ENCODE measurements around the gene IL18R1.
"Not testable (repeated sequence)": the region's sequence is repeated elsewhere in the genome, so short reads cannot be mapped to it uniquely, and the experiment has no call there.

The IL18R1 gene, protein sequence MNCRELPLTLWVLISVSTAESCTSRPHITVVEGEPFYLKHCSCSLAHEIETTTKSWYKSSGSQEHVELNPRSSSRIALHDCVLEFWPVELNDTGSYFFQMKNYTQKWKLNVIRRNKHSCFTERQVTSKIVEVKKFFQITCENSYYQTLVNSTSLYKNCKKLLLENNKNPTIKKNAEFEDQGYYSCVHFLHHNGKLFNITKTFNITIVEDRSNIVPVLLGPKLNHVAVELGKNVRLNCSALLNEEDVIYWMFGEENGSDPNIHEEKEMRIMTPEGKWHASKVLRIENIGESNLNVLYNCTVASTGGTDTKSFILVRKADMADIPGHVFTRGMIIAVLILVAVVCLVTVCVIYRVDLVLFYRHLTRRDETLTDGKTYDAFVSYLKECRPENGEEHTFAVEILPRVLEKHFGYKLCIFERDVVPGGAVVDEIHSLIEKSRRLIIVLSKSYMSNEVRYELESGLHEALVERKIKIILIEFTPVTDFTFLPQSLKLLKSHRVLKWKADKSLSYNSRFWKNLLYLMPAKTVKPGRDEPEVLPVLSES

DNA sequence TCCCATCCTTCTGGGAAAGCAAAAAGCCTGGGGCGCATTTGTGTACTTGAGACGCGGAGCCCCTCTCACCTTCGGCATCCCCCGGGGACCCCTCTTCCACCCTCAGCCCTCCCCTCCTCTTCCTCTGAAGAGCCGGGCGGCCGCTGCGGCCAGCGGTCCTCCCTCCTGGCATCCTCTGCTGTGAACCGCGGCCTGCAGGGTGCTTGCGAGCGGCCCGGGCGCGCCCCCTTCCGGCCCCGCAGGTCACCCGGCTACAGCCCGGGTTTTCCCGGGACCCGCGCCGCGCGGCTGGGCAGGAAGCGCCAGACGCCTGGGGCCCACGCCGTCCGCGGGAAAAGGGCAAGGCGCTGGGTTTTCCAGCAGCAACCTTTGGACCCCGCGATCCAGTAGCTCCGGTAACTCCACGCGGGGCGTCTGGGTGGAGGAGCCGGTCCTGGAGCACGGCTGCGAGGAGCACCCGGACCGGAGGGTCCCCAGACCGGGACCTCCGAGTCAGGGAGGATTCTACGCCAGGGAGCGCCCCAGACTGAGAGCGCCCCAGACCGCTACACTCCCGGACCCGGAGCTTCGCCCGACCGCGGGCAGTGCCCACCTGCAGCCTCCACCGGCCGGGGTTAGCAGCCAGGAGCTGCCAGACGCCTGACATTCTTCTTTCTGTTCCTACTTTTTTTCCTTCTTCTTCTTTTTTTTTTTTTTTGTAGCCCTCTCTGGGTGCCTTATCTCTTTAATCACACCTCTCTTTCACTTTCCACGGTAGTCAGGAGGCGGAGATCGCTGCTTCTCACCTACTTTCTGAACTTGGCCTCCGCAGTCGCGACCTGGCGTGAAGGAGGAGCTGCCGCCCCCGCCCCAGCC lies at the start of gene IL18R1:
Gene IL18R1 (plus strand): TSS at position 271 of the 855 bp plus-strand sequence. CDS start 6,865 bp downstream, outside the sequence.
- H3K4me1 Mint-ChIP-seq: peaks cover 49% of the 10 kb centered on the region
- peaks cover 29% of the 10 kb centered on the region for H3K36me3 Mint-ChIP-seq
- H3K27ac Mint-ChIP-seq: peak within 1 kb of the TSS; percentile 95
- peak; percentile 80 for DNase-seq
- no peaks in the 10 kb centered on the region for H3K9me3 Mint-ChIP-seq
- CTCF ChIA-PET: interaction anchor here (0.5 to 5.1 kb wide), 25 partner anchors 12 to 153 kb away, joined by 3 to 56 read pairs (median 5); partner anchors contain the start of gene IL18RAP
- H3K4me3 Mint-ChIP-seq: peak within 1 kb of the TSS; percentile 100
- H3K27me3 Mint-ChIP-seq: peaks cover 4% of the 10 kb centered on the region

DNA sequence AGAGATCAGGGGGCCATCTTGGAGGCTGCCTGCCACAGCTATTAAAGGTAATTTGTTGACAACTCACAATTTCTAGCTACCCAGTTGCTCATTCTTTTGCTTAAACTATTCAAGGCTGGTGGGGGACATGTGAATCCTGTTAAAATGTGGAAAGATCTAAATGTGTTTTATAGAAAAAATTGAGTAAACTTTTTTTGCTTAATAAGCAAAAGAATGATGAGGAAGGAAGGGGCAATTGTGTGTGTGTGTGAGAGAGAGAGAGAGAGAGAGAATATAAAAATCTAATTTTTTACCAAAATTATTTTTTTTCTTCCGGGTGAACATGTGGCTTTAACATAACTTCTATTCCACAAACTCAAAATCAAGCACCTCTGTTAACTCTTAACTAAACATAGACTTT lies 49.5 kb upstream of the IL18R1 start:
- H3K27ac Mint-ChIP-seq: no peak overlapping the region

DNA sequence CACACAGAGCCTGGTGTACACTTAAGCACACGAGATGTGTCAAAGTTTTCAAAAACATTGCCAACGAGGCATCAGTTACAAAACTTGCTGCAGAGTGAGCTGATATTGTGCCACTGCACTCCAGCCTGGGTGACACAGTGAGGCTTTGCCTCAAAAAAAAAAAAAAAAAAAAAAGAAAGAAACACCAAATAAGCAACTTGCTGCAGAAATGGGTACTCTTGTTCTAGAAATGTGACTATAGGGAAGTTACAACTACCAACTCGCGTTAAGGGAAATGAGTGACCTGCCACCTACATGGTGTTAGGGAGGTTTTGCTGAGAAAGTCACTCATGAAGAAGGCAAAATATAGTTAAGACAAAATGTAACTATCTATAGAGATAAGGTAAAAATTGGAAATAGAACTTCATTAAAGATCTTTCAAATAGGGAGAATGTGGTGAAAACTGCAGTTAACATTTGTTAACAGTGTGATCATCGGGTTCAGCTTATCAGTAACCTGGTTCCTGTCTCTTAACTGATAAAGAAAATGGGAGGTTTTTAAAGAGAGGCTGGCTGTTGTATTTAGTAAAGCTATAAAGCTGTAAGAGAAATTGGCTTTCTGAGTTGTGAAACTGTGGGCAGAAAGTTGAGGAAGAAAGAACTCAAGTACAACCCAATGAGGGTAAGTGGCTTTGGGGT lies 44.5 kb upstream of the IL18R1 start, which contains the start of gene IL1RL1:
Gene IL1RL1 (plus strand): TSS at position 600 of the 677 bp plus-strand sequence. CDS start 26,702 bp downstream, outside the sequence.
- peaks cover 10% of the 10 kb centered on the region for H3K4me1 Mint-ChIP-seq
- H3K27ac Mint-ChIP-seq: peak within 1 kb of the TSS; percentile 63
- H3K4me3 Mint-ChIP-seq: no peak within 1 kb of the TSS
- no peaks in the 10 kb centered on the region for H3K27me3 Mint-ChIP-seq
- H3K36me3 Mint-ChIP-seq: peaks cover 2% of the 10 kb centered on the region
- CTCF ChIA-PET: interaction anchor here (1.0 kb wide), 1 partner anchor 9 kb away, joined by 4 read pairs; no protein-coding TSS in a partner anchor
- H3K9me3 Mint-ChIP-seq: no peaks in the 10 kb centered on the region
- DNase-seq: no peak

More for the DNA sequence above, 49.5 kb upstream of the IL18R1 start:
- Mint-ChIP-seq H3K27me3 (no peaks in the 10 kb centered on the region), H3K9me3 (no peaks in the 10 kb centered on the region), H3K4me1 (peaks cover 33% of the 10 kb centered on the region), H3K4me3 (no peak overlapping the region), H3K36me3 (peaks cover 3% of the 10 kb centered on the region)
- CTCF ChIA-PET: no interaction called here
- no peak for DNase-seq

DNA sequence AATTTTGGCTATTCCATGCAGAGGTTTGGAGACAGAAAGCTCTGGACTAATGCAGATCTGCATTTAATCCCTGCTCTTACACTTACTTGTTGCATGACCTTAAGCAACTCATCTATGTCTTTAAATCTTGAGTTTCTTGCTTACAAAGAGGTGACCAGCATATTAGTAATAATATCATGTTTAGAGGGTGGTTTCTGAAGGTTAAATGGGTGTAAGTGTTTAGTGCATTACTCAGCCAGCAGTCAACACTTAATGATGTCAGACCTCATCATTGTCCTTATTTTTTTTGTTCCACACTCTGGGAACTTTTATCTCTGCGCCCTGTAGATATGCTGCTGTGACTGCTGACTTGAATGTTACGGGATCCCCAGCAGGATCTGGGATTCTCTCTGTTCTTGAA lies 42.6 kb upstream of the IL18R1 start:
- DNase-seq: no peak
- Mint-ChIP-seq H3K4me1 (peaks cover 6% of the 10 kb centered on the region), H3K27ac (no peak overlapping the region), H3K4me3 (no peak overlapping the region), H3K9me3 (no peaks in the 10 kb centered on the region), H3K36me3 (peaks cover 2% of the 10 kb centered on the region), H3K27me3 (no peaks in the 10 kb centered on the region)
- CTCF ChIA-PET: interaction anchor here (0.7 kb wide), 1 partner anchor 11 kb away, joined by 3 read pairs; no protein-coding TSS in a partner anchor

DNA sequence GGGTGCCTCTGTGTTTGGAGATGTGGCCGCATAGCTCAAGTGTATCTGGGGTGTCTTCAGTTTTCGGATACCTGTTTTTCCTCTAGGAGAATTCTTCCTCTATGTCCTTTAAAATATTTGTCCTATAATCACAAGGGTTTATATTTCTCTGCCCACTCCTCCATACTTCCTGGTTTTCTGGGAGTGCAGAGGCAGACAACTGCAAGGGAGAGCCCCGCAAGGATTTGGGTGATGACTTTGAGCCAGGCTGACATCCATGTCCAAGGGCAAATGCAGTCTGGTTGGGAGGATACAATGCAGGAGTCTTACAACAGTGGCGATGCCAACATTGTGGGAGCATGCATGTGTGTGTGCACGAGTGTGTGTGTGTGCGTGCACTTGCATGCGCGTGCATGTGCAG lies 42.1 kb upstream of the IL18R1 start:
- Mint-ChIP-seq H3K27ac (no peak overlapping the region), H3K4me3 (no peak overlapping the region), H3K9me3 (no peaks in the 10 kb centered on the region), H3K4me1 (peaks cover 6% of the 10 kb centered on the region), H3K36me3 (peaks cover 2% of the 10 kb centered on the region), H3K27me3 (no peaks in the 10 kb centered on the region)
- CTCF ChIA-PET: interaction anchor here (0.7 kb wide), 1 partner anchor 12 kb away, joined by 3 read pairs; no protein-coding TSS in a partner anchor
- DNase-seq: no peak

DNA sequence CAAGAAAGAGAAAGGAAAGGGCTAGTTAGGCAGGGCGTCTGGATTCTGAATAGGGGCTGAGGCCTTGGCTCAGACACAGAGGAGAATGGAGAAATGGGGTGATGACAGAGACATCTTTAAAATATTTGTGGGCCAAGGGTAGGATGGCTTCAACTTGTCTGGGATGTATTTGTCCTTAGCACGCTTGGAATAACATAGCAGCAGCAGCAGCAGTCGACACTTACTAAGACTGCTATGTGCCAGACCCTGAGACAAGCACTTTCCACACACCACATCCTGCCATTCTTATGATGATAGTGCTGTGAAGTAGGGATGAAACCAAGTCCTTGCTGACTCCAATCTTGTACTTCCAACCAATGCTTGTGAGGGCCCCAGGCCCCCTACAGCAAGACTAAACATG lies 41.6 kb upstream of the IL18R1 start:
- CTCF ChIA-PET: no interaction called here
- no peaks in the 10 kb centered on the region for H3K27me3 Mint-ChIP-seq
- no peak for DNase-seq
- H3K4me1 Mint-ChIP-seq: peaks cover 6% of the 10 kb centered on the region
- peaks cover 2% of the 10 kb centered on the region for H3K36me3 Mint-ChIP-seq
- no peak overlapping the region for H3K27ac Mint-ChIP-seq
- no peak overlapping the region for H3K4me3 Mint-ChIP-seq
- H3K9me3 Mint-ChIP-seq: no peaks in the 10 kb centered on the region

DNA sequence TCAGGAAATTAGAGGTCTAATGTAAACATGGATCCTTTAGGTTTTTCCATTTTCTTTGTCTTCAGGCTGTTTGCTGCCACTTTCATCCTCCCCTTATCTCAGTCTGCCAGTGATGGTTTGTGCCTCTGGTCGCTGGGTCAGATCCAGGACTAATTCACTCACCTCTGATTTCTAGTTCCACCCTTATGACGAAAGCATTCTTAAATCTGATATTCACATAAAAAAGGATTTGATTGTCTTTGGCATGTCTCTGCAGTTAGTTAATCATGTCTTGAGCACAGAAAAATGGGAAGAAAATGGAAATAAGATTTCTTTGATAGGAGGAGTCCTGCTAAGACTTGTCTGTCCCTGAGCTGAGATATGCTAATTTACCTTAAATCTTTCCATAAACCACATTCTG lies 39.7 kb upstream of the IL18R1 start:
- Mint-ChIP-seq H3K27me3 (no peaks in the 10 kb centered on the region), H3K4me3 (no peak overlapping the region), H3K9me3 (no peaks in the 10 kb centered on the region), H3K36me3 (peaks cover 2% of the 10 kb centered on the region), H3K4me1 (peaks cover 6% of the 10 kb centered on the region), H3K27ac (no peak overlapping the region)
- CTCF ChIA-PET: no interaction called here
- DNase-seq: no peak

DNA sequence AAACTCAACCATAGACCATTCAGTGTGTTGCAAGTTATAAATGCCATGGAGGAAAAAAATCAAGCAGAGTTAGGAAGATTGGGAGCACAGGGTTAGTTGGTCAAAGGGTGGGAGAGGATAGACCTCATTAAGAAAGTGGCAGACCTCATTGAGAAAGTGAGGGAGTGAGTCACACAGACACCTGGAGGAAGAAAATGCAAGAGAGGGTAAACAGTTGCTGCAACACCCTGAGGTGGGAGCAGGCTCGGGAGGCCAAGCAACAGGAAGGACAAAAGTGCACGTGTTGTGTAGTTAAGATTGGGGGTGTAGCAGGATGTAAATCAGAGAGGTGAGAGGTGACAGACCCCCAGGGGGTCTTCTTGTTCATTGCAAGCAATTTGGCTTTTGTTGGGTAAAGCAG lies 37.9 kb upstream of the IL18R1 start:
- CTCF ChIA-PET: no interaction called here
- no peak overlapping the region for H3K27ac Mint-ChIP-seq
- H3K4me1 Mint-ChIP-seq: peaks cover 6% of the 10 kb centered on the region
- no peaks in the 10 kb centered on the region for H3K36me3 Mint-ChIP-seq
- H3K27me3 Mint-ChIP-seq: no peaks in the 10 kb centered on the region
- no peak overlapping the region for H3K4me3 Mint-ChIP-seq
- H3K9me3 Mint-ChIP-seq: no peaks in the 10 kb centered on the region
- no peak for DNase-seq

DNA sequence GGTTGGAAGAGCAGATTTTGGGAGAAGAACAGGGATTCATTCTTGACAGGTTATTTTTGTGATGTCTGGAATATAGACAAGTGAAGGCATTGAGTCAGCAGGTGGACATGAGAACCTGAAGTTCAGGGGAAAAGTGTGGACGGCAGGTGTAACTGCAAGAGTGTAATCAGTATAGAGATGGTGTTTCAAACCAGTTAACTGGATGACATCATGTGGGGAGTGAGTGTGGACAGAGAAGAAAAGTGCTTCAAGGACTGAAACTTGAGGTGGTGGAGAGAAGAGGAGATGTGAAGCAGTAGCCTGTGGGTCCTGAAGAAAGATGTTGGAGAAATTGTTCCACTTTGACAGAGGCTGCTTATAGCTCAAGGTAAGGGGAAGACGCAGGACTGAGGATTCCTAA lies 37.2 kb upstream of the IL18R1 start:
- H3K4me3 Mint-ChIP-seq: no peak overlapping the region
- H3K4me1 Mint-ChIP-seq: peaks cover 6% of the 10 kb centered on the region
- H3K27me3 Mint-ChIP-seq: no peaks in the 10 kb centered on the region
- no peaks in the 10 kb centered on the region for H3K9me3 Mint-ChIP-seq
- DNase-seq: no peak
- H3K36me3 Mint-ChIP-seq: no peaks in the 10 kb centered on the region
- no peak overlapping the region for H3K27ac Mint-ChIP-seq
- CTCF ChIA-PET: no interaction called here

DNA sequence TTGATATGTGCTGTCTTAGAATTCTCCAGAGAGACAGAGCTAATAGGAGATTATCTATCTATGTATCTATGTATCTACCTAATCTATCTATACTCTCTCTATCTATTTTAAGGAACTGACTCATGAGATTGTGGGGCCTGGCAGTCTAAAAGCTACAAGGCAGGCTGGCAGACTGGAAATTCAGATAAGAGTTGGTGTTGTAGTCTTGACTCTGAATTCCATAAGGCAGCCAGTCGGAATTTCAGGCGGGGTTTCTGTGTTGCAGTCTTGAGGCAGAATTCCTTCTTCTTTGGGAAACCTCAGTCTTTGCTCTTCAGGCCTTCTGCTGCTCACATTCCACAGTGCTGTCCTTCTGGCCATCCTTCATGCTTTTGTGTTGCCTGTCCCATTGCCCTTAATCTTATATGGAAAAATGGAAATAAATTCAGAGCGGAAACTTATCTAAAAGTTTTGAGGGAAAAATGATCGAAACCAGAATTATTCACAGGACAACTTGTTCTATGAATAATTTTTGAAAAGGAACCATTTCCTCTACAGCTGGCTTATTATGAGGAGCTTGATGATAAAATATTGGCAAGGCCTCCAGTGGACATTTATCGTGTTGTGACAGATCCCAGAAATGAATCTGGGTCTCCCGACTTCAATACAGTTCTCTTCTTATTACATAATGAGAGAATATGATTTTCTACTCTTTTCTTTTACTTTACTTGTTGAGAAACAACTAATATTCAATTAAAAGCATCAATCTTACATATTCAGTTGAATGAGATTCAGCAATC lies 33.5 kb upstream of the IL18R1 start:
- Mint-ChIP-seq H3K27ac (no peak overlapping the region), H3K9me3 (peaks cover 2% of the 10 kb centered on the region), H3K36me3 (peaks cover 2% of the 10 kb centered on the region), H3K4me1 (no peaks in the 10 kb centered on the region), H3K4me3 (no peak overlapping the region), H3K27me3 (peaks cover 13% of the 10 kb centered on the region)
- DNase-seq: no peak
- CTCF ChIA-PET: no interaction called here

DNA sequence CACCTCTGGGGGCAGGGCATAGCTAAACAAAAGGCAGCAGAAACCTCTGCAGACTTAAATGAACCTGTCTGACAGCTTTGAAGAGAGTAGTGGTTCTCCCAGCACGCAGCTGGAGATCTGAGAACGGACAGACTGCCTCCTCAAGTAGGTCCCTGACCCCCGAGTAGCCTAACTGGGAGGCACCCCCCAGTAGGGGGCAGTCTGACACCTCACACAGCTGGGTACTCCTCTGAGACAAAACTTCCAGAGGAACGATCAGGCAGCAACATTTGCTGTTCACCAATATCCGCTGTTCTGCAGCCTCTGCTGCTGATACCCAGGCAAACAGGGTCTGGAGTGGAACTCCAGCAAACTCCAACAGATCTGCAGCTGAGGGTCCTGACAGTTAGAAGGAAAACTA lies 30.7 kb upstream of the IL18R1 start:
- H3K9me3 Mint-ChIP-seq, H3K27ac Mint-ChIP-seq, H3K4me1 Mint-ChIP-seq, DNase-seq, H3K4me3 Mint-ChIP-seq, CTCF ChIA-PET, H3K36me3 Mint-ChIP-seq: not testable (repeated sequence)
- H3K27me3 Mint-ChIP-seq: peaks cover 13% of the 10 kb centered on the region

DNA sequence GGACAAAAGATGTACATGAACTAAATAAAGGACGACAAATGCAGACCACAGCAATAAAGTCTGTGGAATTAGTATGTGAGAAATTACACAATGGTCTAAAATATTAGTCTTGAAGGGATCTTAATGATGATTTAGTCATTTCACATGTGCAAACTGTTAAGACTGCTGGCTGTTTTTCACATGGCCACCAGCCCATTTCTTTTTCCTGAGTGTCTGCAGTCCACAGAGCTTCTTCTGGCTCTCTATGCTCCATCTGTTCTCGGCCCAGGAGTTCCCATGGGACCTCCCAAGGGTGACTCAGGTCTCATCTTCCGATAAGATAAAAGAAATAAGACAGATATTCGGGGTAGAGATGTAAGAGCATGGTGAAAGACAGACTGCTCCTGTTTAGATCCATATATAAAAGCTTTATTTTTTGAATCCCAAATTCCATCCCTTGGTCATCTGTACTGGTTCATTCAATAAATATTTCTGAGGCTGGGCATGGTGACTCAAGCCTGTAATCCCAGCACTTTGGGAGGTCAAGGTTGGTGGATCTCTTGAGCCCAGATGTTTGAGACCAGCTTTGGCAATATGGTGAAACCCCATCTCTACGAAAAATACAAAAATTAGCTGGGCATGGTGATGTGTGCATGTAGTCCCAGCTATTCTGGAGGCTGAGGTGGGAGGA lies 24.1 kb upstream of the IL18R1 start:
- Mint-ChIP-seq H3K4me1 (peaks cover 3% of the 10 kb centered on the region), H3K27ac (no peak overlapping the region), H3K36me3 (peaks cover 2% of the 10 kb centered on the region), H3K9me3 (peaks cover 7% of the 10 kb centered on the region), H3K27me3 (peaks cover 4% of the 10 kb centered on the region), H3K4me3 (no peak overlapping the region)
- CTCF ChIA-PET: no interaction called here
- no peak for DNase-seq

DNA sequence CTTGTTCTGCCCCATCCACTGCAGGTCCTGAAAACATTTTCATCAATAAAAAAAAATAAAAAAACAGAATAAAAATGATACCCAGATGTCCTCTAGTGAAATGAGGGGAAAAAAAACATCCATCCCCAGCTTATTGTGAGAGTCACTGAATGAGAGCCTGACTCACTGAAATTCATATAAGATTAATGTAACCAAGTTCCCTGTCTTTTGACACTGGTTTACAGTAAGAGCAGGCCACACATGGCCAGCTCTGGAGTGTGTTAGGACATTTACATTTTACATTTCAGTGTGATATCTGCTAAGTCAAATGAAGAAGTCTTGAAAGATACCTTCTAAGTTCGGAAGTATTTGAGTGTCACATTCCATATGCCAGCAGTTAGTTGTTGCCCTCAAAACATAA lies 21.1 kb upstream of the IL18R1 start:
- peaks cover 12% of the 10 kb centered on the region for H3K4me1 Mint-ChIP-seq
- no peaks in the 10 kb centered on the region for H3K9me3 Mint-ChIP-seq
- DNase-seq: no peak
- H3K27ac Mint-ChIP-seq: no peak overlapping the region
- no peak overlapping the region for H3K4me3 Mint-ChIP-seq
- H3K36me3 Mint-ChIP-seq: no peaks in the 10 kb centered on the region
- peaks cover 4% of the 10 kb centered on the region for H3K27me3 Mint-ChIP-seq
- CTCF ChIA-PET: interaction anchor here (1.1 kb wide), 1 partner anchor 21 kb away, joined by 4 read pairs; the partner anchor contains the start of gene IL18R1
